ENCODE results near the gene OR2B6. TPM values are rescaled to one million over a fixed set of nuclear protein-coding genes. Genes with fewer than 3 reads are reported as not detected.

Gene OR2B6
- total and polyA plus RNA-seq, 2 of the 13 experiments (the other 11 are each of a cell fraction or from before 2014, with no cell fraction given), result 1.2 TPM; not detected in 1

DNA sequence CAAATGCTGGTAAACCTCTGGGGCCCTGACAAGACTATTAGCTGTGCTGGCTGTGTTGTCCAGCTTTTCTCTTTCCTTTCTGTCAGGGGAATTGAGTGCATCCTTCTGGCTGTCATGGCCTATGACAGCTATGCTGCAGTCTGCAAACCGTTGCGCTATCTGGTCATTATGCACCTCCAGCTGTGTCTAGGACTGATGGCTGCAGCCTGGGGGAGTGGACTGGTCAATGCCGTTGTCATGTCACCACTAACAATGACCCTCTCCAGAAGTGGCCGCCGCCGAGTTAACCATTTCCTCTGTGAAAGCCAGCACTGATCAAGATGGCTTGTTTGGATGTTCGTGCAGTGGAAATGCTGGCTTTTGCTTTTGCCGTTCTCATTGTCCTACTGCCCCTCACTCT lies 20.3 kb downstream of the OR2B6 start:
- no peak overlapping the region for H3K27ac ChIP-seq (ENCODE audit: extremely low read length, insufficient read depth, low read length)
- no TSS peak for BruUV-seq (replicated peaks)
- H3K36me3 ChIP-seq (replicated peaks in 1 of 2; ENCODE audit: control insufficient read depth in 1 of 2, insufficient read depth in 2 of 2, low read length in 2 of 2), result no peaks in the 10 kb centered on the region
- WGBS (ENCODE audit: low lambda C conversion rate), result 7% methylated on average over 6 of the region's 8 CpGs
- no peaks in the 10 kb centered on the region for H3K4me1 ChIP-seq (ENCODE audit: insufficient read depth, low read length)
- H3K4me2 ChIP-seq (ENCODE audit: low read depth, low read length), result no peak overlapping the region
- DNase-seq (ENCODE audit: low spot score) (no peak), ATAC-seq (no peak), FAIRE-seq (no peak)
- no peak overlapping the region for H3K9ac ChIP-seq (ENCODE audit: insufficient read depth, low read depth, low read length)
- H3K27me3 ChIP-seq (ENCODE audit: control insufficient read depth in 1 of 2, insufficient read depth in 2 of 2, low read length in 2 of 2), result no peaks in the 10 kb centered on the region
- H3K4me3 ChIP-seq (replicated peaks in 1 of 3; ENCODE audit: insufficient read depth in 1 of 3, low read depth in 2 of 3, low read length in 3 of 3), result no peak overlapping the region
- no peaks in the 10 kb centered on the region for H3K79me2 ChIP-seq (ENCODE audit: insufficient read depth, low read length)
- no peaks in the 10 kb centered on the region for H3K9me3 ChIP-seq (ENCODE audit: low read length)
- CTCF ChIA-PET (ENCODE audit: low intra/inter-chr PET ratio, low total read pairs), result no interaction called here
- intact Hi-C loops (cut with micrococcal nuclease; ENCODE audit: unreplicated experiment) (no loop called here), in situ Hi-C loops (cut with HindIII; ENCODE audit: extremely low pct_ligation_motif_present, low pct_unique_long_range_greater_than_20kb) (no loop called here)
- H2AFZ ChIP-seq (ENCODE audit: low read length), result no peak overlapping the region
- POLR2A ChIA-PET, result no interaction called here
- no peaks in the 10 kb centered on the region for H4K20me1 ChIP-seq (ENCODE audit: insufficient read depth, low read length)
- TF ChIP-seq HOXA9 (CRISPR knock-in tag; IDR thresholded peaks at IDR 0.05; ENCODE audit: borderline replicate concordance) (no peak), CBX2 (IDR thresholded peaks at IDR 0.05; ENCODE audit: low read depth, low read length) (no peak), CBX2 (CRISPR knock-in tag; IDR thresholded peaks at IDR 0.05; ENCODE audit: low read depth) (no peak), ZMYM3 (CRISPR knock-in tag; IDR thresholded peaks at IDR 0.05) (no peak), ZNF703 (CRISPR knock-in tag; IDR thresholded peaks at IDR 0.05; ENCODE audit: borderline replicate concordance) (no peak), HES4 (CRISPR knock-in tag; IDR thresholded peaks at IDR 0.05; ENCODE audit: borderline replicate concordance) (no peak), JARID2 (CRISPR knock-in tag; IDR thresholded peaks at IDR 0.05; ENCODE audit: insufficient replicate concordance) (no peak), SP2 (CRISPR knock-in tag; IDR thresholded peaks at IDR 0.05) (no peak), FOXK1 (CRISPR knock-in tag; IDR thresholded peaks at IDR 0.05; ENCODE audit: borderline replicate concordance, low read depth) (no peak), ZNF878 (CRISPR knock-in tag; IDR thresholded peaks at IDR 0.05) (no peak)
- TF ChIP-seq, protein P1, sequence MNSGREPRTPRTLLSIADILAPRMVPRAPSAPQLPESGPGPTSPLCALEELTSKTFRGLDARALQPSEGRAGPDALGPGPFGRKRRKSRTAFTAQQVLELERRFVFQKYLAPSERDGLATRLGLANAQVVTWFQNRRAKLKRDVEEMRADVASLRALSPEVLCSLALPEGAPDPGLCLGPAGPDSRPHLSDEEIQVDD (CRISPR knock-in tag; IDR thresholded peaks at IDR 0.05; ENCODE audit: borderline replicate concordance), result no peak
- TF ChIP-seq, protein P2, sequence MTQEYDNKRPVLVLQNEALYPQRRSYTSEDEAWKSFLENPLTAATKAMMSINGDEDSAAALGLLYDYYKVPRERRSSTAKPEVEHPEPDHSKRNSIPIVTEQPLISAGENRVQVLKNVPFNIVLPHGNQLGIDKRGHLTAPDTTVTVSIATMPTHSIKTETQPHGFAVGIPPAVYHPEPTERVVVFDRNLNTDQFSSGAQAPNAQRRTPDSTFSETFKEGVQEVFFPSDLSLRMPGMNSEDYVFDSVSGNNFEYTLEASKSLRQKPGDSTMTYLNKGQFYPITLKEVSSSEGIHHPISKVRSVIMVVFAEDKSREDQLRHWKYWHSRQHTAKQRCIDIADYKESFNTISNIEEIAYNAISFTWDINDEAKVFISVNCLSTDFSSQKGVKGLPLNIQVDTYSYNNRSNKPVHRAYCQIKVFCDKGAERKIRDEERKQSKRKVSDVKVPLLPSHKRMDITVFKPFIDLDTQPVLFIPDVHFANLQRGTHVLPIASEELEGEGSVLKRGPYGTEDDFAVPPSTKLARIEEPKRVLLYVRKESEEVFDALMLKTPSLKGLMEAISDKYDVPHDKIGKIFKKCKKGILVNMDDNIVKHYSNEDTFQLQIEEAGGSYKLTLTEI (CRISPR knock-in tag; conservative IDR thresholded peaks at IDR 0.05), result no peak
- TF ChIP-seq, protein P3, sequence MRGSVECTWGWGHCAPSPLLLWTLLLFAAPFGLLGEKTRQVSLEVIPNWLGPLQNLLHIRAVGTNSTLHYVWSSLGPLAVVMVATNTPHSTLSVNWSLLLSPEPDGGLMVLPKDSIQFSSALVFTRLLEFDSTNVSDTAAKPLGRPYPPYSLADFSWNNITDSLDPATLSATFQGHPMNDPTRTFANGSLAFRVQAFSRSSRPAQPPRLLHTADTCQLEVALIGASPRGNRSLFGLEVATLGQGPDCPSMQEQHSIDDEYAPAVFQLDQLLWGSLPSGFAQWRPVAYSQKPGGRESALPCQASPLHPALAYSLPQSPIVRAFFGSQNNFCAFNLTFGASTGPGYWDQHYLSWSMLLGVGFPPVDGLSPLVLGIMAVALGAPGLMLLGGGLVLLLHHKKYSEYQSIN (CRISPR knock-in tag; IDR thresholded peaks at IDR 0.05; ENCODE audit: borderline replicate concordance), result no peak
- TF ChIP-seq, protein P4, sequence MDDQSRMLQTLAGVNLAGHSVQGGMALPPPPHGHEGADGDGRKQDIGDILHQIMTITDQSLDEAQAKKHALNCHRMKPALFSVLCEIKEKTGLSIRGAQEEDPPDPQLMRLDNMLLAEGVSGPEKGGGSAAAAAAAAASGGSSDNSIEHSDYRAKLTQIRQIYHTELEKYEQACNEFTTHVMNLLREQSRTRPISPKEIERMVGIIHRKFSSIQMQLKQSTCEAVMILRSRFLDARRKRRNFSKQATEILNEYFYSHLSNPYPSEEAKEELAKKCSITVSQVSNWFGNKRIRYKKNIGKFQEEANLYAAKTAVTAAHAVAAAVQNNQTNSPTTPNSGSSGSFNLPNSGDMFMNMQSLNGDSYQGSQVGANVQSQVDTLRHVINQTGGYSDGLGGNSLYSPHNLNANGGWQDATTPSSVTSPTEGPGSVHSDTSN (CRISPR knock-in tag; IDR thresholded peaks at IDR 0.05; ENCODE audit: borderline replicate concordance), result no peak
- TF ChIP-seq, protein P5, sequence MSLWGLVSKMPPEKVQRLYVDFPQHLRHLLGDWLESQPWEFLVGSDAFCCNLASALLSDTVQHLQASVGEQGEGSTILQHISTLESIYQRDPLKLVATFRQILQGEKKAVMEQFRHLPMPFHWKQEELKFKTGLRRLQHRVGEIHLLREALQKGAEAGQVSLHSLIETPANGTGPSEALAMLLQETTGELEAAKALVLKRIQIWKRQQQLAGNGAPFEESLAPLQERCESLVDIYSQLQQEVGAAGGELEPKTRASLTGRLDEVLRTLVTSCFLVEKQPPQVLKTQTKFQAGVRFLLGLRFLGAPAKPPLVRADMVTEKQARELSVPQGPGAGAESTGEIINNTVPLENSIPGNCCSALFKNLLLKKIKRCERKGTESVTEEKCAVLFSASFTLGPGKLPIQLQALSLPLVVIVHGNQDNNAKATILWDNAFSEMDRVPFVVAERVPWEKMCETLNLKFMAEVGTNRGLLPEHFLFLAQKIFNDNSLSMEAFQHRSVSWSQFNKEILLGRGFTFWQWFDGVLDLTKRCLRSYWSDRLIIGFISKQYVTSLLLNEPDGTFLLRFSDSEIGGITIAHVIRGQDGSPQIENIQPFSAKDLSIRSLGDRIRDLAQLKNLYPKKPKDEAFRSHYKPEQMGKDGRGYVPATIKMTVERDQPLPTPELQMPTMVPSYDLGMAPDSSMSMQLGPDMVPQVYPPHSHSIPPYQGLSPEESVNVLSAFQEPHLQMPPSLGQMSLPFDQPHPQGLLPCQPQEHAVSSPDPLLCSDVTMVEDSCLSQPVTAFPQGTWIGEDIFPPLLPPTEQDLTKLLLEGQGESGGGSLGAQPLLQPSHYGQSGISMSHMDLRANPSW (CRISPR knock-in tag; IDR thresholded peaks at IDR 0.05; ENCODE audit: borderline replicate concordance), result no peak
- TF ChIP-seq, protein P6, sequence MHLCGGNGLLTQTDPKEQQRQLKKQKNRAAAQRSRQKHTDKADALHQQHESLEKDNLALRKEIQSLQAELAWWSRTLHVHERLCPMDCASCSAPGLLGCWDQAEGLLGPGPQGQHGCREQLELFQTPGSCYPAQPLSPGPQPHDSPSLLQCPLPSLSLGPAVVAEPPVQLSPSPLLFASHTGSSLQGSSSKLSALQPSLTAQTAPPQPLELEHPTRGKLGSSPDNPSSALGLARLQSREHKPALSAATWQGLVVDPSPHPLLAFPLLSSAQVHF (CRISPR knock-in tag; IDR thresholded peaks at IDR 0.05), result no peak
